Activated CD8-positive, alpha-beta T cell treated with anti-CD3 and anti-CD28 coated beads, Interleukin-2, amount 10 ng/mL, durations not matched to agents 7 days and 5 days (primary cell): Measurements from ENCODE around the gene UGT1A4. TPM values are rescaled to one million over a fixed set of nuclear protein-coding genes. Genes with fewer than 3 reads are reported as not detected.
"Not testable (repeated sequence)": the region's sequence is repeated elsewhere in the genome, so short reads cannot be mapped to it uniquely, and the experiment has no call there.

Experiments
- ATAC-seq: fragments of 150-1000 bp; cut with Tn5 transposase; one replicate; pipeline ENCODE4 v1.10.0; 2021; ENCODE audit warnings: moderate library complexity
- CTCF ChIA-PET: fragments of 350-600 bp; sonication (Branson Sonifier 250); formaldehyde crosslinking; loops from one replicate; lab custom pipeline; 2021; ENCODE audit warnings: antibody characterized with exemption; lab: Charles Lee
- POLR2A ChIA-PET: fragments of 350-600 bp; sonication (Branson Sonifier 250); formaldehyde crosslinking; loops from one replicate; lab custom pipeline; 2021; ENCODE audit warnings: antibody characterized with exemption; lab: Charles Lee
- DNase-seq: peaks from one replicate; pipeline ENCODE4 v3.0.0-alpha.2; 2020
- H3K27ac Mint-ChIP-seq: one replicate; pipeline ENCODE4 v1.8.0; 2021; ENCODE audit warnings: mild to moderate bottlenecking, mixed read lengths
- H3K27me3 Mint-ChIP-seq: one replicate; pipeline ENCODE4 v1.8.0; 2021; ENCODE audit warnings: low read depth, mixed read lengths
- H3K36me3 Mint-ChIP-seq: one replicate; pipeline ENCODE4 v1.8.0; 2021; ENCODE audit warnings: low read depth, mixed read lengths
- H3K4me1 Mint-ChIP-seq: one replicate; pipeline ENCODE4 v1.8.0; 2021; ENCODE audit warnings: low read depth, mixed read lengths
- H3K4me3 Mint-ChIP-seq: one replicate; pipeline ENCODE4 v1.8.0; 2021; ENCODE audit warnings: mild to moderate bottlenecking, mixed read lengths
- H3K9me3 Mint-ChIP-seq: one replicate; pipeline ENCODE4 v1.8.0; 2022; ENCODE audit warnings: mixed read lengths; ENCODE audit not compliant: insufficient read depth
- total RNA-seq, 2 experiments: library from RNA; stranded (reverse); gene quantifications; one replicate each; pipeline ENCODE4 v1.2.3, GENCODE V29; 2021

The UGT1A4 gene
- total RNA-seq, 2 experiments from 2014 or later = not detected

DNA sequence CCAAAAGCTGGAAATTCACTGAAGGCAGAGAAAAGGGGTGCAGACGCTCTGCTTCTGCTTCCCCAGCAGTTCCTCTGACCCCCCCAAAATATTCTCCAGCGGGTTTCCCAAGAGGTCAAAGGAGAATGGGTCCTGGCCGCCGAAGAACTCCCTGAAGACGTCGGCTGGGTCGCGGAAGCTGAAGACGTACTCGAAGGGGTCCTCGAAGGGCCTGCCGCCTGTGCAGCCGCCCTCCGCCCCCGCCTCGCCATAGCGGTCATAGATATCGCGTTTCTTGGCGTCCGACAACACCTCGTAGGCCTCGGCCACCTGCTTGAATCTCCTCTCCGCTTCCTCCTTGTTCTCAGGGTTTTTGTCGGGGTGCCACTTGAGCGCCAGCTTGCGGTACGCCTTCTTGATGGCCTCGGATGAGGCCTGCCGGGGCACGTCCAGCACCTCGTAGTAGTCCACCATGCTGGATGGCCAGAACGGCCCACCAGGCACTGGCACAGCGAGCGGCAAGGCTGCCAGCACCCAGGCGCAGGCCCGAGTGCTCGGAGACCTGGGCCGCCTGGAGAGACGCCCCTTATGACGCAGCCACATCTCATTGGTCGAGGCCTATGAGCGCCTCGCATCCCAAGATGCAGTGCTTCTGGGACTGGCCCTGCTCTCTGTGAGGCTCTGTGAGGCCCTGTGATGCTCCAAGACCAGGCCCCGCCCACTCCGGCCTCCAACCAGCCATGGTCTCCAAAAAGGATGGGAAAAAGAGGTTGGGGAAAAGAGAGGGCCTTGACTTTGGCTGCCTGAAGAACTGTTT lies 25.1 kb downstream of the UGT1A4 start:
- H3K36me3 Mint-ChIP-seq = no peaks in the 10 kb centered on the region
- H3K27ac Mint-ChIP-seq = no peak overlapping the region
- H3K27me3 Mint-ChIP-seq = peaks cover 23% of the 10 kb centered on the region
- no peak for DNase-seq
- ATAC-seq = no peak
- ChIA-PET CTCF (no interaction called here), POLR2A (no interaction called here)
- no peaks in the 10 kb centered on the region for H3K4me1 Mint-ChIP-seq
- no peaks in the 10 kb centered on the region for H3K9me3 Mint-ChIP-seq
- no peak overlapping the region for H3K4me3 Mint-ChIP-seq

DNA sequence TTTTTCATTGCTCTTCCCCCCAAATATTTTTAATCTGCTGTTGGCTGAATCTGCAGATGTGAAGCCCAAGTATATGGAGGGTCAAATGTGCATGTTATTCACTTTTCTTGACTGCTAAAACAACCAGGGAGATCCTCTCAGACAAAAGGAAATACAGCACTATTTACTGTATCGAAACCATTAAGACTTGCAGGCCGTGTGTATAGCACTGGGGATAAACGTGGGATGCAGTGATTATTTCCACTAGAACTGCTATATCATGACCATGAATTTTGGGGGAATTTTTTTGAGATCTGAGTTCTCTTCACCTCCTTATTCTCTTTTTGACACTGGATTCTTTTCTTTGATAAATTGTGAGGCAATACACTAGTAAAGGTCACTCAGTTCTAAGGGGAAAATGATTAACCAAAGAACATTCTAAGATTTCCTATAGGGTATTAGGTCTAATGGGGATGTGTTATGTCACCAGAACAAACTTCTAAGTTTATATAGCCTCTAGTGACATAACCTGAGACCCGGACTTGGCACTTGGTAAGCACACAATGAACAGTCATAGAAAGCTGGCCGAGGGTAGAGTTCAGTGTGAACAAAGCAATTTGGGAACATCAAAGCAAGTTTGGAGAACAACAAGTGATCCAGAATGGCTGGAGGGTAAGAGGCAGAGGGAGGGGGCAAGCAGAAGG lies 26.7 kb downstream of the UGT1A4 start:
- CTCF ChIA-PET = no interaction called here
- H3K27me3 Mint-ChIP-seq = peaks cover 20% of the 10 kb centered on the region
- ATAC-seq = no peak
- H3K9me3 Mint-ChIP-seq = peaks cover 6% of the 10 kb centered on the region
- no peak overlapping the region for H3K4me3 Mint-ChIP-seq
- no peaks in the 10 kb centered on the region for H3K4me1 Mint-ChIP-seq
- no peaks in the 10 kb centered on the region for H3K36me3 Mint-ChIP-seq
- POLR2A ChIA-PET = no interaction called here
- no peak overlapping the region for H3K27ac Mint-ChIP-seq
- no peak for DNase-seq

- CTCF ChIA-PET, DNase-seq, H3K36me3 Mint-ChIP-seq, H3K4me3 Mint-ChIP-seq, H3K27ac Mint-ChIP-seq, H3K9me3 Mint-ChIP-seq, ATAC-seq, POLR2A ChIA-PET, H3K4me1 Mint-ChIP-seq: not testable (repeated sequence)
- H3K27me3 Mint-ChIP-seq = peaks cover 18% of the 10 kb centered on the region
Observed at GRCh38 chr2:233745838-233746237, 27.3 kb downstream of the UGT1A4 start.

DNA sequence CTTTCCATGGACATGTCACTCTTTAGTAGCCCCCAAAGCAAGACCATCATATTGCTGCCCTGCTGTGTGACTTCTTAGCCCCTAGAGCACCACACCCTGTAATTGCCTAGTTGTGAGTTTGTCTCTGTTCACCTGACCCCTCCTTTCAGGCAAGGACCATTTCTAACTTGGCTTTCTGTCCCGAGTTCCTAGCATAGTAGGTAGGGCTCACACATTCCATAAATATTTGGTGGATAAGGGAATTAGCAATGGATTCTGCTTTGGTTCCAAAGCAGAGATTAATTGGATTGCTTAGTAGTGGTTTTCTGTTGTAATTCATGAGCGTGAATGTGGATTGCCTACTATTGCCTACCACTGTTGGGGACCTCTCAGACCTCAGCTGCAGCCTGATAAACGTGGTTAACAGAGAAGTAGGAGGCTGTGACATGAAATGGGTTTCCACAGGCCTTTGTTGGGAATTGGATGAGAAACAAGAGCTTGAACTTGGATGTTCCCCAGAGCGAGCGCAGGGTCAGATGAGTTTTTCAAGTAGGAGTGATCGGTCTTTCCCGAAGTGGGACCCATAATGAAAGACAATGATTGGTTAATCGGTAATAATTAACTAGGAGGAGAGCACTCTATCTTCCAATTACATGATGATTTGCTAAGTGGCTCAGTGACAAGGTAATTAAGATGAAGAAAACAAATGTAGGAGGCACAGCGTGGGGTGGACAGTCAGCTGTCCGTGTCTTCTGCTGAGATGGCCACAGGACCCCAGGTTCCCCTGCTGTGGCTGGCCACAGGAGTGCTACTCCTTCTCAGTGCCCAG lies 28.1 kb downstream of the UGT1A4 start:
- no peak for ATAC-seq
- CTCF ChIA-PET = no interaction called here
- no peaks in the 10 kb centered on the region for H3K36me3 Mint-ChIP-seq

GRCh38 chr2:233747283-233747544 lies 28.7 kb downstream of the UGT1A4 start:
- Mint-ChIP-seq H3K27ac (no peak overlapping the region), H3K4me3 (no peak overlapping the region), H3K9me3 (peaks cover 10% of the 10 kb centered on the region), H3K36me3 (no peaks in the 10 kb centered on the region), H3K4me1 (no peaks in the 10 kb centered on the region), H3K27me3 (peaks cover 10% of the 10 kb centered on the region)
- POLR2A ChIA-PET = no interaction called here
- DNase-seq (no peak), ATAC-seq (no peak)
- CTCF ChIA-PET = no interaction called here

More for the DNA sequence above, 28.1 kb downstream of the UGT1A4 start:
- DNase-seq = no peak
- Mint-ChIP-seq H3K27me3 (peaks cover 10% of the 10 kb centered on the region), H3K9me3 (peaks cover 8% of the 10 kb centered on the region), H3K27ac (no peak overlapping the region), H3K4me3 (no peak overlapping the region), H3K4me1 (no peaks in the 10 kb centered on the region)
- POLR2A ChIA-PET = no interaction called here

GRCh38 chr2:233750689-233751088 lies 32.2 kb downstream of the UGT1A4 start:
- H3K27ac Mint-ChIP-seq, DNase-seq, POLR2A ChIA-PET, H3K36me3 Mint-ChIP-seq, H3K4me3 Mint-ChIP-seq, ATAC-seq, CTCF ChIA-PET, H3K27me3 Mint-ChIP-seq, H3K4me1 Mint-ChIP-seq: not testable (repeated sequence)
- peaks cover 10% of the 10 kb centered on the region for H3K9me3 Mint-ChIP-seq

DNA sequence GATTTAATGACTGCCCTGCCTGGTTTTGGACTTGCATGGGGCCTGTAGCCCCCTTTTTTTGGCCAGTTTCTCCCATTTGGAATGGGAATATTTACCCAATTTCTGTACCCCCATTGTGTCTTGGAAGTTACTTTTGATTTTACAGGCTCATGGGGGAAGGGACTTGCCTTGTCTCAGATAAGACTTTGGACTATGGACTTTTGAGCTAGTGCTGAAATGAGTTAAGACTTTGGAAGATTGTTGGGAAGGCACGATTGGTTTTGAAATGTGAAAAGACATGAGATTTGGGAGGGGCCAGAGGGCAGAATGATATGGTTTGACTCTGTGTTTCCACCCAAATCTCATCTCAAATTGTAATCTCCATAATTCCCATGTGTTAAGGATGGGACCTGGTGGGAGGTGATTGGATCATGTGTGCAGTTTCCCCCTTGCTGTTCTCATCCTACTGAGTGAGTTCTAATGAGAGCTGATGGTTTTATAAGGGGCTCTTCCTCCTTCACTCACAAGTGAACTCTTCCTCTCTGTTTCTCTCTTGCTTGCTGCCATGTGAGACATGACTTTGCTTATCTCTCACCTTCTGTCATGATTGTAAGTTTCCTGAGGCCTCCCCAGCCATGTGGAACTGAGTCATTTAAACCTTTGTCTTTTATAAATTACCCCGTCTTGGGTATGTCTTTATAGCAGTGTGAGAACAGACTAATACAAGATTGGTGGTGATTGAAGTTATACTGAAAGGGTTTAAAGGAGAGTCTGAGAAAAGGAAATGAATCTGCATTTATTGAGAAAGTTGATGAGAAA lies 32.9 kb downstream of the UGT1A4 start:
- peaks cover 10% of the 10 kb centered on the region for H3K9me3 Mint-ChIP-seq
- H3K4me1 Mint-ChIP-seq, H3K36me3 Mint-ChIP-seq, DNase-seq, POLR2A ChIA-PET, H3K4me3 Mint-ChIP-seq, H3K27ac Mint-ChIP-seq, H3K27me3 Mint-ChIP-seq, ATAC-seq, CTCF ChIA-PET: not testable (repeated sequence)

GRCh38 chr2:233754872-233755611 lies 36.5 kb downstream of the UGT1A4 start:
- H3K4me3 Mint-ChIP-seq = no peak overlapping the region

GRCh38 chr2:233756429-233757081 lies 38.0 kb downstream of the UGT1A4 start:
- Mint-ChIP-seq H3K27me3 (no peaks in the 10 kb centered on the region), H3K36me3 (no peaks in the 10 kb centered on the region), H3K9me3 (peaks cover 3% of the 10 kb centered on the region), H3K27ac (no peak overlapping the region), H3K4me3 (no peak overlapping the region), H3K4me1 (no peaks in the 10 kb centered on the region)
- CTCF ChIA-PET = no interaction called here
- DNase-seq = no peak
- no peak for ATAC-seq
- POLR2A ChIA-PET = no interaction called here

More at GRCh38 chr2:233754872-233755611, 36.5 kb downstream of the UGT1A4 start:
- POLR2A ChIA-PET = no interaction called here
- Mint-ChIP-seq H3K4me1 (no peaks in the 10 kb centered on the region), H3K9me3 (peaks cover 6% of the 10 kb centered on the region), H3K36me3 (no peaks in the 10 kb centered on the region), H3K27me3 (no peaks in the 10 kb centered on the region), H3K27ac (no peak overlapping the region)
- ATAC-seq (no peak), DNase-seq (no peak)
- CTCF ChIA-PET = no interaction called here

DNA sequence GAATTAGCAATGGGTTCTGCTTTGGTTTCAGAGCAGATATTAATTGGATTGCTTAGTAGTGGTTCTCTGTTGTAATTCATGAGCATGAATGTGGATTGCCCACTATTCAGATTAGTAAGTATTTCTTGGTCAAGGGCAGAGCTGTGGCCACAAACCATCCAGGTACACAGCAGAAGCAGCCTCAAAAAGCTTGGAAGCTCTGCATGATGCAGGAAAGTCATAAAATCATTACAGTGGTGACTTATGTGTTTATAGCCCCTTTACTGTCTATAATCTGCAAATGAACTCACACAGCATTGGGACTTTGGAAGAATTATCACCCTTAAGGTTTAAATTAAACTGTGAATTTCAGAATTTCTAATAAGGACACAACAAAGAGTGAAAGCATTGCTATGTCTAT lies 39.6 kb downstream of the UGT1A4 start:
- peaks cover 2% of the 10 kb centered on the region for H3K27me3 Mint-ChIP-seq
- H3K9me3 Mint-ChIP-seq = no peaks in the 10 kb centered on the region
- ChIA-PET CTCF (no interaction called here), POLR2A (no interaction called here)
- no peak overlapping the region for H3K27ac Mint-ChIP-seq
- H3K4me1 Mint-ChIP-seq = no peaks in the 10 kb centered on the region
- no peak overlapping the region for H3K4me3 Mint-ChIP-seq
- ATAC-seq (no peak), DNase-seq (no peak)
- H3K36me3 Mint-ChIP-seq = no peaks in the 10 kb centered on the region

- H3K36me3 Mint-ChIP-seq = no peaks in the 10 kb centered on the region
- H3K27ac Mint-ChIP-seq = no peak overlapping the region
- H3K27me3 Mint-ChIP-seq = peaks cover 10% of the 10 kb centered on the region
- DNase-seq (no peak), ATAC-seq (no peak)
- H3K9me3 Mint-ChIP-seq = no peaks in the 10 kb centered on the region
- H3K4me1 Mint-ChIP-seq = no peaks in the 10 kb centered on the region
- CTCF ChIA-PET = no interaction called here
- H3K4me3 Mint-ChIP-seq = no peak overlapping the region
- POLR2A ChIA-PET = interaction anchor here (0.7 kb wide), 1 partner anchor 1613 kb away, joined by 3 read pairs; no protein-coding TSS in a partner anchor
Observed at GRCh38 chr2:233758849-233759248, 40.3 kb downstream of the UGT1A4 start.
